Smooth muscle cell of bladder (primary cell): ENCODE measurements around the gene GPR135. TPM values are rescaled to one million over a fixed set of nuclear protein-coding genes. Genes with fewer than 3 reads are reported as not detected.

Experiments used
- total RNA-seq: library from RNA; depleted of rRNA; stranded (reverse); fragments of >200 nt; gene quantifications from 2 replicates; pipeline ENCODE4 v1.2.3, GENCODE V29; 2014

Gene GPR135, protein sequence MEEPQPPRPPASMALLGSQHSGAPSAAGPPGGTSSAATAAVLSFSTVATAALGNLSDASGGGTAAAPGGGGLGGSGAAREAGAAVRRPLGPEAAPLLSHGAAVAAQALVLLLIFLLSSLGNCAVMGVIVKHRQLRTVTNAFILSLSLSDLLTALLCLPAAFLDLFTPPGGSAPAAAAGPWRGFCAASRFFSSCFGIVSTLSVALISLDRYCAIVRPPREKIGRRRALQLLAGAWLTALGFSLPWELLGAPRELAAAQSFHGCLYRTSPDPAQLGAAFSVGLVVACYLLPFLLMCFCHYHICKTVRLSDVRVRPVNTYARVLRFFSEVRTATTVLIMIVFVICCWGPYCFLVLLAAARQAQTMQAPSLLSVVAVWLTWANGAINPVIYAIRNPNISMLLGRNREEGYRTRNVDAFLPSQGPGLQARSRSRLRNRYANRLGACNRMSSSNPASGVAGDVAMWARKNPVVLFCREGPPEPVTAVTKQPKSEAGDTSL
- total RNA-seq, result 2.1 and 3.2 TPM in 2 replicates

DNA sequence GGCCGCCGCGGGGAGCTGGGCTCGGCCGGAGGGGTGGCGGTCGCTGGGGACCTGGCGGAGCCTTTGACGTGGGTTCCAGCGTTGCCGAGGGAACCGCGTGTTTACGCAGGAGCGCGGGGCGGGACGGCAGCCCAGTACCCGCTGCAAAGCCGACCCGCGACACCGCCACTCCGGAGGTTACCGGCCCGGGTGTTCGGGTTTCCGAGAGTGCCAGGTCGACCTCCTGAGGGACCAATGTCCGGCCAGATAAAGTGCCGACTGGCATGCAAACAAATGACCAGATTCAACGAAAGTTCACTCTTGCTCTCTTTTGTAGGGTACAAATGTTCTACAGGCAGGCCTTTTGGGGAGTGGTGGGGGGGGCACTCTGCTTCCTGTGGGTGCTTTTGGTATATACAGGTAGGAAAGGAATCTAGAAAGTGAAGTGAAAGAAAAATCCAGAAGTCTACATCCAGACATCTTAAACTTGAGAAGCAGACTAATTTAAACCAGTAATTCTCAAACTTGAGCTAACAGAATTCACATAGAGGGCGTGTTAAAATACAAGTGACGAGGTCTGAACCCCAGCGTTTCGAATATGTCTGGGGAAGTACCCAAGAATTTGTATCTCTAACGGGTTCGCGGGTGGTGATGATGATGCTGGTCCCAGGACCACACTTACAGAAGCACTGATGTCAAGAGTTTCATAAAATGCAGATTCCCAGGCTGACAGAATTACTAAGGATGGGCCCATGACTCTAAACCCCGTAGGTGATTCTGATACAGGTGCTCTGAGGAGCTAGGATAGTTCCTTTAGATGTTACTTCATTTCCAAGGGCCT is at the start of gene GPR135:
Gene GPR135, minus strand, starts transcription at position 65 of the 820 bp plus-strand sequence. CDS start 154 bp downstream, outside the sequence.

DNA sequence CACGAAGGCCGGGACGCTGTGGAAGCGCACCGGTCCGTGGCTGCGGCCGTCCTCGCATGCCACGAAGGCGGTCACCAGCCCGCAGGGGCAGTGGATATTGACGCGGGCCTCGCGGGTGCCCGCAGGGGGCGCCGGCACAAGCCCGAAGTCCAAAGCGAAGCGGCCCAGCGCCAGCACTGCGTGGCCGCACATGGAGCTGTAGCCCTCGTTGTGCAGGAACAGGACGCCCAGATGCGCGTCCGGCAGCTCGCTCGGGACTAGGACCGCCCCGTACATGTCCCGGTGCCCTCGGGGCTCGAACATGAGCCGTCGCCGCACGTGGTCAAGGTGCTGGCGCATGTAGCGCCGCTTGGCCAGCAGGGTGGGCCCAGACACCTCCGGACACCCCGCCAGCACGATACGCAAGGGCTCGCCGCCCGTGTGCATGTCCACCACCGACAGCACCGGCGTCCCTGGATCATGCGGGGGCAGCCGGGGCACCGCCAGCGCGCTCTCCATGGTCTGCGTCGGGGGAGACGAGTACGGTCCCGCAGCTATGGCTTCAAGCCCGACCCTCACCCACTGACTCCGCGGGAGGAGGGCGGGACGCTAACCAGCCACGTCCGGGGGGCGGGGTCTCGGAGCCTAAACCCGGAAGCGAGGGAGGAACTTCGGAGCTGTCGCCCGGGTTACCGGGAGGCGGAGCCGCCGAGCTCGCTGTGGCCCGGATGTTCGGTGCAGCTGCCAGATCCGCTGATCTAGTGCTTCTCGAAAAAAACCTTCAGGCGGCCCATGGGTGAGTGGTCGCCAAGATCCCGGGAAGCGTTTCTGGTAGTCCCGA is 18.8 kb upstream of the GPR135 start, which contains the start of the genes JKAMP and L3HYPDH:
Gene JKAMP, plus strand, starts transcription at position 699 of the 820 bp plus-strand sequence. Its CDS starts 73 bp downstream, at position 772.
Gene L3HYPDH, minus strand, starts transcription at position 590 of the 820 bp plus-strand sequence. Its CDS starts 92 bp downstream, at position 498.

Other genes starting within 250 kb of the GPR135 start
- 46.6 and 49.1 TPM in 2 replicates for gene L3HYPDH, start 19.0 kb upstream of the GPR135 start, total RNA-seq
- gene JKAMP, start 19.1 kb upstream of the GPR135 start, total RNA-seq, result 59.8 and 65.4 TPM in 2 replicates
- gene CCDC175, start 111.4 kb upstream of the GPR135 start, total RNA-seq, result not detected in 2 replicates